Measurements from ENCODE around the gene SPRR5. TPM values are rescaled to one million over a fixed set of nuclear protein-coding genes. Genes with fewer than 3 reads are reported as not detected.

The SPRR5 gene
- total and polyA plus RNA-seq, 2 donors (not counting 3 experiments of a cell fraction or from before 2014, with no cell fraction given) = not detected

DNA sequence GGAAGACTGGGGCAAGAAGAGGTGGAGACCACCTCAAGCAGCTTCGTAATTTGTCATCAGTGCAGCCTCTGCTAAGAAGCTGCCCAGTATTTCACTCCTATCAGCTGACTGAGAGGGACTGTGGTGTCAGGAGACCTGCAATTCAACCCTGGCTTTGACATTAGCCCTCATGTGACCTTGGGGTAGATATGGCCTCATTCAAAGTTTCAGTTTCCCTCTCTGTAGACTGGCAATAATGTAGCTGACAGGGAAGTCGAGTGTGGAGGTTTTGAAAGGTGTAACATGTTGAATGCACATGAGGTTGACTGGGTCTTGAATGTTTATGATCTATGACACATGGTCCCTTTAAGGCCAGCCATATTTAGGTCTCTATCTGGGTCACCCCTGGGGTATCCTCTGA lies 21.2 kb downstream of the SPRR5 start:
- H3K9ac ChIP-seq (replicated peaks; ENCODE audit: extremely low read depth, insufficient read depth, low read length) = no peak overlapping the region
- no peaks in the 10 kb centered on the region for H3K79me2 ChIP-seq (ENCODE audit: control insufficient read depth, insufficient read depth, low read length)
- FAIRE-seq (no peak), DNase-seq (ENCODE audit: low read depth, low spot score) (no peak)
- POLR2A ChIA-PET = no interaction called here
- H3K27me3 ChIP-seq (ENCODE audit: control insufficient read depth in 2 of 2, insufficient read depth in 2 of 2, low read length in 2 of 2) = no peaks in the 10 kb centered on the region
- BruUV-seq (replicated peaks) = no TSS peak
- H3K27ac ChIP-seq (ENCODE audit: insufficient read depth, low read depth, low read length) = no peak overlapping the region
- no peaks in the 10 kb centered on the region for H3K9me1 ChIP-seq (replicated peaks; ENCODE audit: control insufficient read depth, extremely low read depth, insufficient read depth, low read length)
- no peaks in the 10 kb centered on the region for H4K20me1 ChIP-seq (replicated peaks; ENCODE audit: control insufficient read depth, extremely low read depth, insufficient read depth, low read length)
- no peak for TF ChIP-seq POLR2A (IDR thresholded peaks at IDR 0.05; ENCODE audit: low read depth, low read length)
- TF ChIP-seq POLR2AphosphoS5 (IDR thresholded peaks at IDR 0.05; ENCODE audit: insufficient read depth, low read depth, low read length) = no peak
- TF ChIP-seq, protein P1, sequence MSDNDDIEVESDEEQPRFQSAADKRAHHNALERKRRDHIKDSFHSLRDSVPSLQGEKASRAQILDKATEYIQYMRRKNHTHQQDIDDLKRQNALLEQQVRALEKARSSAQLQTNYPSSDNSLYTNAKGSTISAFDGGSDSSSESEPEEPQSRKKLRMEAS (IDR thresholded peaks at IDR 0.05; ENCODE audit: insufficient read depth, insufficient read length) = no peak
- TF ChIP-seq MYC (IDR thresholded peaks at IDR 0.05; ENCODE audit: low read depth, low read length) = no peak
- no peak for TF ChIP-seq JUN (IDR thresholded peaks at IDR 0.05; ENCODE audit: borderline replicate concordance, insufficient read depth, insufficient read length, low read depth)
- no peak for TF ChIP-seq EZH2 (IDR thresholded peaks at IDR 0.05; ENCODE audit: borderline replicate concordance, low read depth, low read length, severe bottlenecking)
- no peak for TF ChIP-seq GATA2 (IDR thresholded peaks at IDR 0.05; ENCODE audit: insufficient read depth, insufficient read length, low read depth, low read length)
- TF ChIP-seq FOS (IDR thresholded peaks at IDR 0.05; ENCODE audit: borderline replicate concordance, insufficient read depth, low read length) = no peak
- TF ChIP-seq, protein P2, sequence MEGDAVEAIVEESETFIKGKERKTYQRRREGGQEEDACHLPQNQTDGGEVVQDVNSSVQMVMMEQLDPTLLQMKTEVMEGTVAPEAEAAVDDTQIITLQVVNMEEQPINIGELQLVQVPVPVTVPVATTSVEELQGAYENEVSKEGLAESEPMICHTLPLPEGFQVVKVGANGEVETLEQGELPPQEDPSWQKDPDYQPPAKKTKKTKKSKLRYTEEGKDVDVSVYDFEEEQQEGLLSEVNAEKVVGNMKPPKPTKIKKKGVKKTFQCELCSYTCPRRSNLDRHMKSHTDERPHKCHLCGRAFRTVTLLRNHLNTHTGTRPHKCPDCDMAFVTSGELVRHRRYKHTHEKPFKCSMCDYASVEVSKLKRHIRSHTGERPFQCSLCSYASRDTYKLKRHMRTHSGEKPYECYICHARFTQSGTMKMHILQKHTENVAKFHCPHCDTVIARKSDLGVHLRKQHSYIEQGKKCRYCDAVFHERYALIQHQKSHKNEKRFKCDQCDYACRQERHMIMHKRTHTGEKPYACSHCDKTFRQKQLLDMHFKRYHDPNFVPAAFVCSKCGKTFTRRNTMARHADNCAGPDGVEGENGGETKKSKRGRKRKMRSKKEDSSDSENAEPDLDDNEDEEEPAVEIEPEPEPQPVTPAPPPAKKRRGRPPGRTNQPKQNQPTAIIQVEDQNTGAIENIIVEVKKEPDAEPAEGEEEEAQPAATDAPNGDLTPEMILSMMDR (IDR thresholded peaks at IDR 0.05; ENCODE audit: extremely low read depth in 1 of 2, insufficient read depth in 1 of 2, low read depth in 1 of 2, low read length in 2 of 2) = no peak
- intact Hi-C loops (cut with micrococcal nuclease) = no loop called here
- dilution Hi-C loops (cut with MboI; ENCODE audit: extremely low pct_ligation_motif_present, low sequenced_read_pairs) = no loop called here
- H3K9me3 ChIP-seq (replicated peaks; ENCODE audit: control insufficient read depth, insufficient read depth, low read length) = no peaks in the 10 kb centered on the region
- H2AFZ ChIP-seq (ENCODE audit: low read depth, low read length) = no peak overlapping the region
- H3K4me2 ChIP-seq (ENCODE audit: insufficient read depth, low read length) = no peak overlapping the region
- H3K36me3 ChIP-seq (ENCODE audit: control insufficient read depth in 2 of 2, extremely low read depth in 1 of 2, insufficient read depth in 2 of 2, low read length in 2 of 2) = no peaks in the 10 kb centered on the region
- CTCF ChIA-PET = no interaction called here
- H3K4me1 ChIP-seq (ENCODE audit: control insufficient read depth, extremely low read depth, insufficient read depth, low read length) = no peaks in the 10 kb centered on the region
- no peak overlapping the region for H3K4me3 ChIP-seq (replicated peaks in 1 of 3; ENCODE audit: insufficient read depth in 1 of 3, low read depth in 1 of 3, low read length in 3 of 3)

Data from endothelial cell of umbilical vein (primary cell).